Heart right ventricle (tissue), 16 donors: ENCODE measurements around the gene KMT2B. TPM values are rescaled to one million over a fixed set of nuclear protein-coding genes. Genes with fewer than 3 reads are reported as not detected.

ENCODE experiments used
- ATAC-seq, 8 donors: fragments of 200-7000 bp; cut with Tn5 transposase; one replicate each; pipeline ENCODE4 v1.9.1; 2020; ENCODE audit warnings: mild to moderate bottlenecking in 8 of 8, moderate library complexity in 8 of 8, moderate number of reproducible peaks in 1 of 8
- DNase-seq, 2 donors: peaks; one replicate each; pipeline ENCODE4 v3.0.0-alpha.2; 2020
- H3K27ac ChIP-seq, 10 donors: fragments of 200-600 bp; sonication (generic) in 2 of 10; one replicate each; pipeline versions ENCODE4 v1.5.0 to v1.8.0; 2020 to 2022; ENCODE audit warnings: mild to moderate bottlenecking in 3 of 10
- H3K27me3 ChIP-seq, 7 donors: fragments of 200-600 bp; one replicate each; pipeline ENCODE4 v1.8.0; 2021 to 2022; ENCODE audit warnings: mild to moderate bottlenecking in 2 of 7
- H3K36me3 ChIP-seq, 9 donors: fragments of 200-600 bp; sonication (generic) in 1 of 9; one replicate each; pipeline versions ENCODE4 v1.5.0 to v1.8.0; 2020 to 2022; ENCODE audit warnings: mild to moderate bottlenecking in 2 of 9
- H3K4me1 ChIP-seq, 9 donors: fragments of 200-600 bp; sonication (generic) in 1 of 9; one replicate each; pipeline versions ENCODE4 v1.5.0 to v1.8.0; 2020 to 2022; ENCODE audit warnings: mild to moderate bottlenecking in 4 of 9
- H3K4me3 ChIP-seq, 10 donors: fragments of 200-600 bp; sonication (generic) in 2 of 10; one replicate each; pipeline versions ENCODE4 v1.5.0 to v1.8.0; 2020 to 2022; ENCODE audit warnings: mild to moderate bottlenecking in 7 of 10, moderate library complexity in 2 of 10
- H3K9me3 ChIP-seq, 11 donors: fragments of 200-600 bp in 10 of 11; sonication (generic) in 2 of 11; one replicate each; pipeline versions ENCODE4 v1.5.0 to v1.8.0; 2013 to 2022; ENCODE audit warnings: mild to moderate bottlenecking in 2 of 11, control low read depth in 1 of 11, moderate library complexity in 1 of 11
- WGBS, 2 donors: extraction: QIAGEN DNeasy Blood & Tissue Kit; methylation state at CpG; one replicate each; pipeline ENCODE4 v1.1.7; 2013; ENCODE audit warnings: inconsistent platforms in 1 of 2; 5-methylcytosine and 5-hydroxymethylcytosine counted together
- intact Hi-C, 10 donors: fragments of 100-400 bp; cut with DNase I; formaldehyde crosslinking; loops; one replicate each; pipeline versions ENCODE4 v1.11.1 to v1.14.2; 2022
- polyA plus RNA-seq, 2 donors: library from polyadenylated mRNA; stranded (reverse); fragments of 200-250 nt; gene quantifications; one replicate each; pipeline ENCODE4 v1.2.3, GENCODE V29; 2013
- total RNA-seq, 10 donors: library from RNA; stranded (reverse); fragmentation: NEBNext Ultra II Directional in 3 of 10; extraction: Animal tissue kit (Norgen Biotek cat#: 25700) in 3 of 10; gene quantifications; one replicate each; pipeline versions ENCODE4 v1.2.1 to v1.2.4, GENCODE V29; 2021 to 2023
- TF ChIP-seq, protein P1 (sequence below), 9 donors: fragments of 200-600 bp; sonication (generic) in 2 of 9; IDR thresholded peaks; one replicate each; pipeline versions ENCODE4 v1.5.0 to v1.8.0; 2021 to 2022; ENCODE audit warnings: antibody characterized with exemption in 9 of 9, mild to moderate bottlenecking in 5 of 9, moderate library complexity in 1 of 9
- donor health status: Arrhythmogenic right ventricular cardiomyopathy.
- donor health status: ischemic (EF 13 %, LVEDD 7.1; RV severe dilation, severe dysfunction).
- donor health status: healthy with polysubstance abuse.
- donor health status: DM: no; HTN: yes; CAD: no.
- donor health status: DM: no; HTN: no; CAD: no.
- donor health status: ischemic (EF 25% LVEDD 6.9; RV normal size, moderate dysfunction).
- donor health status: ischemic (EF 25% LVEDD 5.7; RV mildly dilated, moderate dysfunction).
- donor health status: healthy.
- donor health status: DM: yes; HTN: yes; CAD: no.
- donor health status: Ischemic cardiomyopathy.
- donor health status: ischemic (EF 35%, LVEDD 5.7; RV mildly dilated, moderate dysfunction).
- donor health status: nonischemic (EF 11% LVEDD 7.7; RV severe dilation, severe dysfunction).
- donor health status: DM: yes; HTN: yes; CAD: no.
- donor health status: PGD.
- donor health status: ischemic (EF 29% LVEDD 5.4; RV normal size, mild dysfunction).
- donor health status: nonischemic (EF 23%, LVEDD 6.1; RV moderate dilation, normal function).

Gene KMT2B
- total and polyA plus RNA-seq, 12 donors = 10.8 to 28.7 (median 14.8) TPM

GRCh38 chr19:35752746-35753350, 35.0 kb downstream of the KMT2B start:
- Histone ChIP-seq H3K36me3 (peaks cover 0 to 32% (median 18%) of the 10 kb centered on the region in 9 donors), H3K4me1 (peaks cover 10 to 67% (median 40%) of the 10 kb centered on the region in 9 donors), H3K9me3 (no peaks in the 10 kb centered on the region), H3K27me3 (peaks cover 0 to 15% (median 0%) of the 10 kb centered on the region in 7 donors), H3K4me3 (no peak overlapping the region), H3K27ac (peak overlapping the region in 5 of 10 donors; percentile 37 to 99 (median 96))
- DNase-seq = no peak
- 93 to 94% methylated on average over 19 to 20 of the region's 20 CpGs for WGBS, 2 donors
- intact Hi-C loops = loop anchor here in 1 of 10 donors (5.0 kb wide), 1 partner anchor 36 kb away; the partner anchor contains the start of gene KMT2B
- TF ChIP-seq, protein P1, sequence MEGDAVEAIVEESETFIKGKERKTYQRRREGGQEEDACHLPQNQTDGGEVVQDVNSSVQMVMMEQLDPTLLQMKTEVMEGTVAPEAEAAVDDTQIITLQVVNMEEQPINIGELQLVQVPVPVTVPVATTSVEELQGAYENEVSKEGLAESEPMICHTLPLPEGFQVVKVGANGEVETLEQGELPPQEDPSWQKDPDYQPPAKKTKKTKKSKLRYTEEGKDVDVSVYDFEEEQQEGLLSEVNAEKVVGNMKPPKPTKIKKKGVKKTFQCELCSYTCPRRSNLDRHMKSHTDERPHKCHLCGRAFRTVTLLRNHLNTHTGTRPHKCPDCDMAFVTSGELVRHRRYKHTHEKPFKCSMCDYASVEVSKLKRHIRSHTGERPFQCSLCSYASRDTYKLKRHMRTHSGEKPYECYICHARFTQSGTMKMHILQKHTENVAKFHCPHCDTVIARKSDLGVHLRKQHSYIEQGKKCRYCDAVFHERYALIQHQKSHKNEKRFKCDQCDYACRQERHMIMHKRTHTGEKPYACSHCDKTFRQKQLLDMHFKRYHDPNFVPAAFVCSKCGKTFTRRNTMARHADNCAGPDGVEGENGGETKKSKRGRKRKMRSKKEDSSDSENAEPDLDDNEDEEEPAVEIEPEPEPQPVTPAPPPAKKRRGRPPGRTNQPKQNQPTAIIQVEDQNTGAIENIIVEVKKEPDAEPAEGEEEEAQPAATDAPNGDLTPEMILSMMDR (IDR thresholded peaks at IDR 0.05) = no peak
- no peak for ATAC-seq

DNA sequence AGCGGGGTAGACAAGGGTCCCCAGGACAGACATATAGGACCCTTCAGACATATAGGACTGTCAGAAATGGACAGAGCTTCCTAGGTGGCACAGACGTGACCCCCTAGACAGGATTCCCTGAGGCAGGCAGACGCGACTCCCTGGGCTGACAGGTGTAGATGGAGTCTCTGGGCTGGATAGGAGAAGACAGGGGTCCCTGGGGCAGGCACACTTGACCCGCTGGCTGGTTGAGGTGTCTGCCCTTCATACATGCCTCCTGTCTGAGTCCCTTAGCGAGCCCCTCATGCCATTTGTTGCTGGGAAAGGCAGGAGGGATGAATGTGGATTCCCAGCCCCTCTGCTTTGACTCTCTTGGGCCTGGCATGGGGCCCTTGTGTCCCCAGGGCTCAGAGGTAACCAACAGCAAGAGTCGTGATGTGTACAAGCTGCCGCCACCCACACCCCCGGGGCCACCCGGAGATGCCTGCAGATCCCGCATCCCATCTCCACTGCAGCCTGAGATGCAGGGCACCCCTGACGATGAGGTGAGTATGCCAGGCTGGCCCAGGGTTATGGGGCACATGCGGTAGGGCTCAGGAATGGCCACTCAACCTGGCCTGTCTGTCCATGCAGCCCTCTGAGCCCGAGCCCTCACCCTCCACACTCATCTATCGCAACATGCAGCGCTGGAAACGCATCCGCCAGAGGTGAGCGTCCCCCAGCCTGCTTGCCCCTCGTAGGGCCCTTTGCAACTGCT, 36.0 kb downstream of the KMT2B start:
- Histone ChIP-seq H3K27me3 (peaks cover 0 to 15% (median 0%) of the 10 kb centered on the region in 7 donors), H3K4me3 (no peak overlapping the region), H3K4me1 (peaks cover 8 to 69% (median 42%) of the 10 kb centered on the region in 9 donors), H3K27ac (peak overlapping the region in 6 of 10 donors; percentile 96 to 99 (median 99)), H3K9me3 (no peaks in the 10 kb centered on the region), H3K36me3 (peaks cover 0 to 32% (median 18%) of the 10 kb centered on the region in 9 donors)
- DNase-seq = no peak
- intact Hi-C loops = loop anchor here in 1 of 10 donors (5.0 kb wide), 1 partner anchor 37 kb away; the partner anchor contains the start of gene KMT2B
- no peak for ATAC-seq
- TF ChIP-seq, protein P1 (IDR thresholded peaks at IDR 0.05) = no peak
- WGBS, 2 donors = 87 to 93% methylated on average over 20 of the region's 20 CpGs

GRCh38 chr19:35754370-35755130, 36.7 kb downstream of the KMT2B start:
- TF ChIP-seq, protein P1 (IDR thresholded peaks at IDR 0.05) = no peak
- peak overlapping the region; percentile 88 to 99 (median 98) for H3K27ac ChIP-seq
- no peak for ATAC-seq
- 81 to 84% methylated on average over 13 of the region's 13 CpGs for WGBS, 2 donors
- no peak for DNase-seq
- peak overlapping the region in 4 of 10 donors; percentile 71 to 89 (median 86) for H3K4me3 ChIP-seq
- intact Hi-C loops = loop anchor here in 2 of 10 donors (5.0 kb wide), 2 partner anchors 37 to 178 kb away; partner anchors contain the start of gene KMT2B (in 1 of the 2)
- peaks cover 0 to 32% (median 18%) of the 10 kb centered on the region in 9 donors for H3K36me3 ChIP-seq
- H3K27me3 ChIP-seq = peaks cover 0 to 15% (median 0%) of the 10 kb centered on the region in 7 donors
- H3K4me1 ChIP-seq = peaks cover 4 to 67% (median 42%) of the 10 kb centered on the region in 9 donors
- no peaks in the 10 kb centered on the region for H3K9me3 ChIP-seq
